Keratinocyte (primary cell): ENCODE data around the gene KCNMA1. TPM values are rescaled to one million over a fixed set of nuclear protein-coding genes. Genes with fewer than 3 reads are reported as not detected.

ENCODE experiments used
- DNase-seq: peaks from one replicate; pipeline ENCODE4 v3.0.0-alpha.2; 2011; ENCODE audit warnings: low read depth, missing footprints, low spot score
- FAIRE-seq: peaks from 2 replicates; lab custom pipeline; 2011; peaks lifted over from hg19 to GRCh38; lab: Jason Lieb, UNC
- H2AFZ ChIP-seq: 2 replicates; pipeline ENCODE4 v1.6.0; 2012; ENCODE audit warnings: low read length, control low read depth, inconsistent platforms; ENCODE audit not compliant: control insufficient read depth
- H3K27ac ChIP-seq: 2 replicates; pipeline ENCODE4 v1.5.1; 2011; ENCODE audit warnings: low read length; ENCODE audit not compliant: control insufficient read depth, insufficient read depth
- H3K27me3 ChIP-seq: 3 replicates; pipeline ENCODE4 v1.6.0; 2011; ENCODE audit warnings: low read length; ENCODE audit not compliant: control insufficient read depth, insufficient read depth; ENCODE audit errors: extremely low read depth
- H3K36me3 ChIP-seq, 2 experiments: 2 replicates in 1 of 2; 3 replicates in 1 of 2; pipeline ENCODE4 v1.5.1; 2011; ENCODE audit warnings: low read length in 2 of 2, mild to moderate bottlenecking in 1 of 2; ENCODE audit not compliant: control insufficient read depth in 2 of 2, insufficient read depth in 2 of 2; ENCODE audit errors: extremely low read depth in 1 of 2
- H3K4me1 ChIP-seq: 3 replicates; pipeline ENCODE4 v1.5.1; 2011; ENCODE audit warnings: low read length; ENCODE audit not compliant: control insufficient read depth, insufficient read depth; ENCODE audit errors: extremely low read depth
- H3K4me2 ChIP-seq: 3 replicates; pipeline ENCODE4 v1.6.0; 2011; ENCODE audit warnings: low read depth, low read length; ENCODE audit not compliant: control insufficient read depth, insufficient read depth; ENCODE audit errors: extremely low read depth
- H3K4me3 ChIP-seq, 3 experiments: fragments of 200-600 bp in 1 of 3; sonication (generic) in 1 of 3; 2 replicates in 2 of 3; 3 replicates in 1 of 3; pipeline ENCODE4 v1.5.1; 2011 to 2016; ENCODE audit warnings: low read length in 3 of 3, mild to moderate bottlenecking in 3 of 3, control low read depth in 2 of 3, inconsistent platforms in 1 of 3, low read depth in 1 of 3, mixed read lengths in 1 of 3, mixed run types in 1 of 3, moderate library complexity in 1 of 3; ENCODE audit not compliant: control insufficient read depth in 2 of 3, insufficient read depth in 2 of 3; ENCODE audit errors: extremely low read depth in 1 of 3
- H3K79me2 ChIP-seq: 2 replicates; pipeline ENCODE4 v1.6.0; 2012; ENCODE audit warnings: low read length; ENCODE audit not compliant: control insufficient read depth, insufficient read depth
- H3K9ac ChIP-seq: 3 replicates; pipeline ENCODE4 v1.6.0; 2011; ENCODE audit warnings: low read length; ENCODE audit not compliant: control insufficient read depth, insufficient read depth; ENCODE audit errors: extremely low read depth
- H3K9me1 ChIP-seq: 3 replicates; pipeline ENCODE4 v1.6.0; 2011; ENCODE audit warnings: low read length; ENCODE audit not compliant: control insufficient read depth, insufficient read depth; ENCODE audit errors: extremely low read depth
- H3K9me3 ChIP-seq: 2 replicates; pipeline ENCODE4 v1.5.1; 2012; ENCODE audit warnings: low read depth, low read length; ENCODE audit not compliant: control insufficient read depth
- H4K20me1 ChIP-seq: 3 replicates; pipeline ENCODE4 v1.6.0; 2011; ENCODE audit warnings: low read length; ENCODE audit not compliant: control insufficient read depth, insufficient read depth; ENCODE audit errors: extremely low read depth
- EZH2 ChIP-seq: IDR thresholded peaks from one replicate; pipeline ENCODE4 v1.6.1; 2012; ENCODE audit warnings: inconsistent platforms, mild to moderate bottlenecking, low read length, moderate library complexity
- dilution Hi-C: fragments of 300-500 bp; cut with MboI; formaldehyde crosslinking; loops from one replicate; pipeline ENCODE4 v1.7.0; 2020; ENCODE audit warnings: low sequenced_read_pairs; ENCODE audit not compliant: extremely low pct_ligation_motif_present
- polyA plus RNA-seq, 5 experiments: library from polyadenylated mRNA; depleted of rRNA in 3 of 5; stranded (reverse) in 3 of 5; stranded (forward) in 1 of 5; unstranded in 1 of 5; fragments of >200 nt; gene quantifications; 1 replicate in 1 of 5; 2 replicates in 3 of 5; 3 replicates in 1 of 5; pipeline versions ENCODE4 v1.2.1 to v1.2.3, GENCODE V29; 2011 to 2012; ENCODE audit warnings: missing spikeins in 2 of 5, low read depth in 1 of 5, low replicate concordance in 1 of 5
- TF ChIP-seq, protein P1 (sequence below), 3 experiments: IDR thresholded peaks in 1 of 3; conservative IDR thresholded peaks in 1 of 3; optimal IDR thresholded peaks in 1 of 3; 2 replicates in 2 of 3; 3 replicates in 1 of 3; pipeline versions ENCODE3 to v1.5.1; 2011; ENCODE audit warnings: low read length in 3 of 3, mild to moderate bottlenecking in 3 of 3, moderate library complexity in 2 of 3, control low read depth in 1 of 3, inconsistent platforms in 1 of 3; ENCODE audit not compliant: insufficient read depth in 2 of 3; ENCODE audit errors: extremely low read depth in 1 of 3

Gene KCNMA1
- polyA plus RNA-seq, 1 donor (not counting 4 experiments of a cell fraction or from before 2014, with no cell fraction given) = 6.3 TPM

- Histone ChIP-seq H3K4me2 (no peak overlapping the region), H3K9me3 (no peaks in the 10 kb centered on the region), H3K36me3 (no peaks in the 10 kb centered on the region), H4K20me1 (no peaks in the 10 kb centered on the region), H3K4me3 (no peak overlapping the region), H3K27me3 (no peaks in the 10 kb centered on the region), H3K4me1 (peaks cover 3% of the 10 kb centered on the region), H2AFZ (no peak overlapping the region), H3K79me2 (no peaks in the 10 kb centered on the region), H3K9me1 (no peaks in the 10 kb centered on the region), H3K27ac (no peak overlapping the region), H3K9ac (no peak overlapping the region)
- TF ChIP-seq, protein P1, sequence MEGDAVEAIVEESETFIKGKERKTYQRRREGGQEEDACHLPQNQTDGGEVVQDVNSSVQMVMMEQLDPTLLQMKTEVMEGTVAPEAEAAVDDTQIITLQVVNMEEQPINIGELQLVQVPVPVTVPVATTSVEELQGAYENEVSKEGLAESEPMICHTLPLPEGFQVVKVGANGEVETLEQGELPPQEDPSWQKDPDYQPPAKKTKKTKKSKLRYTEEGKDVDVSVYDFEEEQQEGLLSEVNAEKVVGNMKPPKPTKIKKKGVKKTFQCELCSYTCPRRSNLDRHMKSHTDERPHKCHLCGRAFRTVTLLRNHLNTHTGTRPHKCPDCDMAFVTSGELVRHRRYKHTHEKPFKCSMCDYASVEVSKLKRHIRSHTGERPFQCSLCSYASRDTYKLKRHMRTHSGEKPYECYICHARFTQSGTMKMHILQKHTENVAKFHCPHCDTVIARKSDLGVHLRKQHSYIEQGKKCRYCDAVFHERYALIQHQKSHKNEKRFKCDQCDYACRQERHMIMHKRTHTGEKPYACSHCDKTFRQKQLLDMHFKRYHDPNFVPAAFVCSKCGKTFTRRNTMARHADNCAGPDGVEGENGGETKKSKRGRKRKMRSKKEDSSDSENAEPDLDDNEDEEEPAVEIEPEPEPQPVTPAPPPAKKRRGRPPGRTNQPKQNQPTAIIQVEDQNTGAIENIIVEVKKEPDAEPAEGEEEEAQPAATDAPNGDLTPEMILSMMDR (optimal IDR thresholded peaks at IDR 0.05 in 1 of 3, IDR thresholded peaks at IDR 0.05 in 1 of 3, conservative IDR thresholded peaks at IDR 0.05 in 1 of 3; ENCODE audit: extremely low read depth in 1 of 3, insufficient read depth in 2 of 3, low read length in 3 of 3) = no peak
- no peak for TF ChIP-seq EZH2
- peak; percentile 32 for FAIRE-seq
- DNase-seq = no peak
- dilution Hi-C loops = no loop called here
Measured at GRCh38 chr10:77279207-77279606, 358.4 kb downstream of the KCNMA1 start.

DNA sequence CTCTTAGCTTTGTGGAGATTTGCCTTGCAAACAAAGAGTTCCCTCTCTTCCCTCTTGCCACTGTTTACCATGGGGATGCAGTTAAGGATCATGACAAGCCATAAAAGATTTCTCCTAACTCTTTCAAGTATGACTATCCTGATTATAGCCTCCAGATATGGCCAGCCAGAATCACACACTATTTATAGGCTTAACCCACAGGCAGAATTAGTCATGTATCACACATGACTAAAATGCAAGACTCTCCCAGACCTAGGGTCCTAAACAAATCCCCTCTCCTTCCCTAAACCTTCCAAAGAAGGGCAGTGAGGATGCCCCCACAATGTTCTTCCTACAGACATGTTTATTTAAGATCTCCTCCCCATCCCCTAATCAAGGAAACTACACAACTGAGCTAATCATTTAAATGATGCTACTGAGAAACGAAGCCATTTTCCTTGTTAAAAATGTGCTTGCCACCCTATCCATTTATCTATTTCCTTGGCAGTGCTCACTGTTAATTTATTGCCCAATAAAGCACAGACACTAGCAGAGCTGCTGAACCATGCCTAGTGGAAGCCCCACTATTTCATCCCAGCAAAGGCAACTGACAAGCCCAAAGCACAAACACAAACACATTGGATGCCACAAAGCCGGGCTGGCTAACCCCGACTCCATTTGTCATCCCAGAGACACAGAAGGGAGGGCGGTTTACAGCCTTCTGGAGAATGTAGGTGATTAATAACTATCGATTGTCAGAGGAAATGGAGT, 363.4 kb downstream of the KCNMA1 start:
- dilution Hi-C loops = no loop called here
- Histone ChIP-seq H3K4me2 (peak overlapping the region; percentile 3), H3K9ac (no peak overlapping the region), H2AFZ (peak overlapping the region; percentile 63), H3K4me3 (no peak overlapping the region), H3K4me1 (peaks cover 16% of the 10 kb centered on the region), H3K9me1 (no peaks in the 10 kb centered on the region), H3K36me3 (no peaks in the 10 kb centered on the region), H3K9me3 (no peaks in the 10 kb centered on the region), H3K27me3 (no peaks in the 10 kb centered on the region), H3K27ac (no peak overlapping the region), H3K79me2 (no peaks in the 10 kb centered on the region), H4K20me1 (no peaks in the 10 kb centered on the region)
- DNase-seq (no peak), FAIRE-seq (peak; percentile 83)
- TF ChIP-seq, protein P1 (optimal IDR thresholded peaks at IDR 0.05 in 1 of 3, IDR thresholded peaks at IDR 0.05 in 1 of 3, conservative IDR thresholded peaks at IDR 0.05 in 1 of 3; ENCODE audit: extremely low read depth in 1 of 3, insufficient read depth in 2 of 3, low read length in 3 of 3) = no peak
- no peak for TF ChIP-seq EZH2
